Posterior cingulate gyrus (tissue), 11 donors: ENCODE results near the gene TRABD.
"Not testable (repeated sequence)": the region's sequence is repeated elsewhere in the genome, so short reads cannot be mapped to it uniquely, and the experiment has no call there.

ENCODE experiments used
- DNase-seq, 10 donors: peaks; one replicate each; pipeline versions ENCODE4 v3.0.0 to v3.0.0-alpha.2; 2020 to 2021; ENCODE audit warnings: mixed read lengths in 3 of 10
- intact Hi-C: fragments of 100-400 bp; cut with DNase I; formaldehyde crosslinking; loops from one replicate; pipeline ENCODE4 v1.15.1; 2023

TRABD gene

DNA sequence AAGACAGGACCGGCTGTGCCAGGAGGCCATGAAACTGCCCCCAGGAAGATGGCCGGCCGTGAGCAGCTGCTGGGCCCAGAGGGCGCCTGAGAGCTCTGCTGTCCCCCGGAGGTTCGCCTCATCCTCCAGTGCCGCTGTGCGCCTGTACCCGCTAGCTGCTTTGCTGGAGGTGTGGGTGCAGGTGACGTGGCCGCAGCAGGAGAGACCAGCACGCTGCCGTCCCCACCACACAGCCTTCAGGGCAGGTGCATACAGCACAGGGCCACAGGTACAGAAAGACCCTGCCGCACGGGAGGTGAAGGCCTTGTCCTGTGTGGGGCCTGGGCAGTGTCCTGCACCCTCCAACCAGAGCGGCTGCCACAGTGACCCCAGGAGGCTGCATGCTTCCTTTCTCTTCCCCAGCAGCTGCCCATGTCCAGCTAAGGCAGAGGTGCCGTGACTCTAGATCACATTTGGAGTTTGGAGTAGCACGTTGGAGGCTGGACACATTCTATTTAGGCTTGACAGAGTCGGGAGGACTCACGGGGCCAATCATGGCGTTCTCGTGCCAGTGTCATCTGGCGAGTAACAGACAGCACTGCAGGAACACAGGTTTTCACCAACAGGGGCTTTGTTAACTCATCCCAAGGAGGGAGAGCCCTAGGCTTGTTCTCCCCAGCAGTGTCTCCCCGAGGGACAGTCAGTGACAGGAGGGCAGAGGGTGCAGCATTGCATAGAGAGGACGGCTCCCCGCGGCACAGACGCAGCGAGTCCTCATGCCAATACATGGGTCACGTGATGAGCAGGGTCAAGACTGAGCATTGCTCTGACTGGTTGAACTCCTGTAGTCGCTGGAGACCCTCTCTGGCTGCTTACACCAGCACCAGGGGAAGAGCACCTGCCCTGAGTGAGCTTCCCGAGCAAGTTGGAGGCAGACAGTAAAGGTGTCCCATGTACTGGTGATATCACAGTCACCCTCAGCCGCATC is 33.9 kb upstream of the TRABD start:
- DNase-seq, result peak in 2 of 10 donors; percentile 77 to 82
- intact Hi-C loops, result no loop called here

DNA sequence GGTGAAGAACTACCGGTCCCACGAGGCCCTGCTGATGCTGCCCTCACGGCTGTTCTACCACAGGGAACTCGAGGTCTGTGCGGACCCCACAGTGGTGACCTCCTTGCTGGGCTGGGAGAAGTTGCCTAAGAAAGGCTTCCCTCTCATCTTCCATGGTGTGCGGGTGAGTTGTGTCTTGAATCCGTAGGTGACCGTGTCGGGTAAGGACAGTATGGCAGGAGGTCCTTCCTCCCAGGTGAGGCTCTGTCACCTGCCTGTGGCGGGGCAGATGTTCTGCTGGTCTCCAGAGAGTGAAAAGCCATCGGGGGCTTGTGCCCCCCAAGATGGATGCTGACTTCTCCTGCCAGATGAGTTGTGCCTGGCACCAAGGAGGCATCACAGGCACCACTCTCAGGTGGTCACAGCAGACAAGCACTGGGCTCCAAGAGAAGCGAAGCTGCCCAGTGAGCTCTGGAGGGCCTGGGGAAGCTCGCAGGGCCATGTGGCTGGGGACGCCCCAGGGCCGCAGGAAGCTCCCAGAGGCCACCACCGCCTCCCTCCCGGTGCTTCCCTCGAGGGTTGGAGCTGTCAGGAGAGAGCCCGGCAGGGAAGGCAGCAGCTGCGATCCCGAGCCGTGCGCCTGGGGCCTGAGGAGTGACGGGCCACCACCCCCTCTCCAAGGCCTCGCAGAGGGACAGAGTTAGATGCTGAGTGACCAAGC is 32.5 kb upstream of the TRABD start:
- peak in 2 of 10 donors; percentile 66 to 80 for DNase-seq
- intact Hi-C loops, result no loop called here

DNA sequence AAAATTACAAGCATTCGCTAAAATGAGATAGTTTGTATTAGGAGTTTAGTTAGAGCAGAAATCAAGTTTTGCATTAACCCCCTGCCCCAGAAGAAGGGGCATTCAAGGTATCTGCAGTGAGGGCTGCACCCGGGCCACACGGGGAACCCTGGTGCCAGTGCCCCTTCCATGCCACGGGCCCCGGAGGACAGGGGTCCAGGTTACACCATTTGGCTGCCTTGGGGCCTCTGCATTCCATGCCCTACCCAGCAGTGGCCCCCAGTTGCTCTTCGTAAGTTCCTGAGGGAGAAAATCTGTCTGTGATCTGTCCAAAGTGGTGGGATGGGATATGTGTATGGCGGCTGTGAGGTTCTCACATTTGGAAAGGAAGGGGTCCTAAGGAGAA is 32.0 kb upstream of the TRABD start:
- intact Hi-C loops, result no loop called here
- peak in 2 of 10 donors; percentile 55 to 59 for DNase-seq

DNA sequence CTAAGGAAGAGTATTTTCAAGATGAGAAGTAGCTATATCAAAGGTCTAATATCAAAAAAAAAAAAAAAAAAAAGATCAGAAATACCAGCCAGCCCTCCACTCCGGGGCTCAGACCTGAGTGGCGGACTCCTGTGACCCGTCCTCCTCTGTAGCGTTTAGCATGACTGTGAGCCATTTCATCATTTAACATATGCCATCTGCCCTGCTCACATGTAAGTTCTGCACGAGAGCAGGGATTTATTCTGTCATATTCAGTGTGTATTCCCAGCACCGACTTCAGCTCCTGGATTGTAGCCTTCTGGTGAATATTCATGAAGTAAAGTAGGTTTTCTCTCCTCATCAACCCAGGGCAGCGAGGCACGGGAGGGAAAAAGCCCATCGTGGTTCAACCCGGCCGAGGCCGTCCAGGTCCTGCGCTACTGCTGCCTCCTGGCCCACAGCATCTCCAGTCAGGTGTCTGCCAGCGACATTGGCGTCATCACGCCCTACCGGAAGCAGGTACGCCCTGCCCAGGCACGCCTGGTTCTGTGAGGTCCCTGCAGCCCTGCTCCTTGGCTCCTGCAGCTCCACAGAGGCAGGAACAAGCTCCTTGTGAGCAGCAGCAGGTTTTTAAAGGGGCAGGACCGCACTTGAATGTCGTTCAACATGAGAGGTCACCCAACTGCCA is 27.9 kb upstream of the TRABD start:
- intact Hi-C loops, result no loop called here
- peak in 2 of 10 donors; percentile 83 to 84 for DNase-seq

DNA sequence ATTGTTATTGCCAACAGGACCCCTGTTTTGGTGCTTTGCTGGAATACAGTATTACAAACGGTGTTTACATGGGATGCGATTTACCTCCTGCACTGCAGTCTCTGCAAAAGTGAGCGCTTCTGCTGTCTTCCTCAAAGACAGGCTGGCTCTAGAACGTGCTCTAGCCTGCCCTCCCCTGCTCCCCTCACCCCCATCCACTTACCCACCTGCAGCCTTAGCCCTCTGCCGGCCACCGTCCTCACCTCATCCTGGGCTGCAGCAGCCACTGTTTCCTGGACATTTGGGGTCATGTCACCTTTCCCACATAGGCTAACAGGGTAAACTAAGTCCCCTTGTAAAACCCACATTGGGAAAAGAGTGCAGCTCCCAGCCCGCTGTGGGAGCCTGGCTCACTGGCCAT is 24.8 kb upstream of the TRABD start:
- no peak for DNase-seq
- intact Hi-C loops, result no loop called here

DNA sequence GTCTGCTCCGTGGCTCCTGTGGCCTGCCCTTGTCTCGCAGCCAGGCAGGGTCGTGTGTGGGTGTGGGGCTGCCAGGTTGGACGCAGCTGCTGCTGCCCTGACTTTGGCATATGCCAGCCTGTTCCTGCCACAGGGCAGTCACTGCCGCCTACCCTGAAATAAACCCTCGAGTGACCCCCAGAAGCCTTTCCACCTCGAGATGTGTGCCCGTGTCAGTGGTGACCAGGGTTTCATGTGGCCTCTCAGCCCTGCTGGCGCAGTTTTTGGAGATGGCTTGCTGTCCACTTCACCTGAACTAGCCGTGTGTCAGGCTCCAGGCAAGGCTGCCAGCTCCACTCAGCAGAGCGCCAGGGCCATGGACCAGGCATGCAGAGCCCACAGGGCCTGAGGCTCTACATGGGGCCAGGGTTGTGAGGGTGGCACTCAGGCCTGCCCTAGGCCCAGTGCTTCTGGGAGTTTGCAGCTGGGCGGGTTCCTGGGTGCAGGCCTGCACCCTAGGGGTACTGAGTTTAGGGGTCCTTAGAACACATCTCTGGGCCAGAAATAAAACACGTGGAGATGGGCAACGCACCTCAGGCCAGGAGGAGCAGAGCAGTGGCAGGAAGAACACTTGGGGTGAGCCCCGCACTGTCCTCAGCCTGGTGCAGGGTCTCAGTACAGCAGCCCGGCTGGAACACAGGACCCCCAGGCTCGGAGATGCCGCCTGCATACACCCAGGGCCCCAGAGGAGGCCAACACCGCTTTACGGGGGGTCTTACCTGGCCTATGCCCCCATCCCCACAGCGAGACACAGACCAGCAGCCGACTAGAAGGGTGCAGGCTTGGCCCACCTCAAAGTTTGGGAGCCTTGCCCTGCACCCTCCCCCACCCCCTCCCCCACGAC is 24.0 kb upstream of the TRABD start:
- intact Hi-C loops, result no loop called here
- peak in 2 of 10 donors; percentile 56 to 76 for DNase-seq

DNA sequence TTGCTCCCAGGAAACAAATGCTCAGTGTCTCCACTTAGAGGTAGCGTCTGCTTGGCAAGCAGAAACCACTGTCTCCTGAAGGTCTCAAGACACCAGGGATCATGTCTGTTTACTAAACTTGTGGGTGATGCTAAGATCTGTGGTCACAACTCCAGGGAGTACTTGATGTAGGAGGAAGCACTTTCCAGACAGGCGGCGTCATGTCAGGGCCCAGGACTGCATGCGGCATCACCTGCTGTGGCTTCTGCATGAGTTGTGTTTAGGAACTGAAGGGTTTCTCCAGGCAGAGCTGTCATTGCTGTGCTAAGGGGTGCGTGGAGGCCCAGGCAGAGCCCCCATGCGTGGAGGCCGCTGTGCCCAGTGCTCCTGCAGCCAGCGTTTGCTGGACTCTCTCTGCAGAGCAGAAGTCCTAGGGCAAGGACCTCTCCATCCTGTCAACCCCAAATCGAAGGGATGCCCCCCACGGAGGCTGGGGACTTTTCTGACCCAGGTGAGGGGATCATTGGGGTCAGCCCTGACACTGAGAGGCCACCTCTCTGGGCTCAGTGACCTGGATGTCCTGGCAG is 23.2 kb upstream of the TRABD start:
- intact Hi-C loops, result no loop called here
- DNase-seq, result peak in 2 of 10 donors; percentile 74 to 77

DNA sequence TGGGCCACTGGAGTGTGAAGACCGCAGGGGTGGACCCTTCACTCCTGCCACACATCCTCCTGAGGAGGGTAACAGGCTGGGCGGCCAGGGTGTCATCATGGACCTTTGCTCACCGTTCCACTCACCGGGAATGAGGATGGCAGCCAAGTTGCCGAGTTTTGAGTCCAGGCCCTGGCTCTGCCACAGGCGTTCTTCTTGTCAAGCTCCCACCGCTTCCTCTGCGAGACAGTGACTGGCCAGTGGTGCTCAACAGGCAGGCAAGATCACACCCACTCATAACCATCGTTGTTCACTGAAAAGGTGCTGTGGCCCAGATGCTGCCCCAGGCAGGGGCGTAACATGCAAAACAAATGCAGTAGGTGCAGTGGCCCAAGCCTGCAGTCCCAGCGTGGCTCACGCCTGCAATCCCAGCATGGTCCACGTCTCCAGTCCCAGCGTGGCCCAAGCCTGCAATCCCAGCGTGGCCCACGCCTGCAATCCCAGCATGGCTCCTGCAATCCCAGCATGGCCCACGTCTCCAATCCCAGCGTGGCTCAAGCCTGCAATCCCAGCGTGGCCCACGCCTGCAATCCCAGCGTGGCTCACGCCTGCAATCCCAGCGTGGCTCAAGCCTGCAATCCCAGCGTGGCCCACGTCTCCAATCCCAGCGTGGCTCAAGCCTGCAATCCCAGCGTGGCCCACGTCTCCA is 20.1 kb upstream of the TRABD start:
- peak in 2 of 10 donors; percentile 56 to 69 for DNase-seq
- intact Hi-C loops, result no loop called here

DNA sequence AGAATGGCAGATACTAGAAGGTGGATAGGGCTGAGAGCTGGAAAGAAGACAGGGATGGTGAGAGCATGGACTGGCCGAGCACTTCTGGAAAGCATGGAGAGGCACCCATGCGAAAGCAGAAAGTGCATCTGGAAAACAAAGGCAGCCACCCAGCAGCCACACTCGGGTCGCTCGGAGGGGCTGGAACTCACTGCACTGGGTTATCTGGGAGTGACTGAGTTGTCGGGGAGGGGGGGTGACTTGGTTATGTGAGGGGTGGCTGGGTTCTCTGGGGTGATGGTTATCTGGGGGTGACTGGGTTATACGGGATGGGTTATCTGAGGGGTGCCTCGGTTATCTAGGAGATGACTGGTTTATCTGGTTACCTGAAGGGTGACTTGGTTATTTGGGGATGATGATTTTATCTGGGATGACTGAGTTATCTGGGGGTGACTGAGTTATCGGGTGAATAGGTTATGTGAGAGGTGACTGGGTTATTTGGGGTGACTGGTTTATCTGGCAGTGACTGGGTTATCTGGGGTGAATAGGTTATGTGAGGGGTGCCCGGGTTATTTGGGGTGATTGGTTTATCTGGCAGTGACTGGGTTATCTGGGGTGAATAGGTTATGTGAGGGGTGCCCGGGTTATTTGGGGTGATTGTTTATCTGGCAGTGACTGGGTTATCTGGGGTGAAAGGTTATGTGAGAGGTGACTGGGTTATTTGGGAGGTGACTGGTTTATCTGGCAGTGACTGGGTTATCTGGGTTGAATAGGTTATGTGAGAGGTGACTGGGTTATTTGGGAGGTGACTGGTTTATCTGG is 17.8 kb upstream of the TRABD start:
- intact Hi-C loops, result no loop called here
- peak in 1 of 10 donors; percentile 56 for DNase-seq

DNA sequence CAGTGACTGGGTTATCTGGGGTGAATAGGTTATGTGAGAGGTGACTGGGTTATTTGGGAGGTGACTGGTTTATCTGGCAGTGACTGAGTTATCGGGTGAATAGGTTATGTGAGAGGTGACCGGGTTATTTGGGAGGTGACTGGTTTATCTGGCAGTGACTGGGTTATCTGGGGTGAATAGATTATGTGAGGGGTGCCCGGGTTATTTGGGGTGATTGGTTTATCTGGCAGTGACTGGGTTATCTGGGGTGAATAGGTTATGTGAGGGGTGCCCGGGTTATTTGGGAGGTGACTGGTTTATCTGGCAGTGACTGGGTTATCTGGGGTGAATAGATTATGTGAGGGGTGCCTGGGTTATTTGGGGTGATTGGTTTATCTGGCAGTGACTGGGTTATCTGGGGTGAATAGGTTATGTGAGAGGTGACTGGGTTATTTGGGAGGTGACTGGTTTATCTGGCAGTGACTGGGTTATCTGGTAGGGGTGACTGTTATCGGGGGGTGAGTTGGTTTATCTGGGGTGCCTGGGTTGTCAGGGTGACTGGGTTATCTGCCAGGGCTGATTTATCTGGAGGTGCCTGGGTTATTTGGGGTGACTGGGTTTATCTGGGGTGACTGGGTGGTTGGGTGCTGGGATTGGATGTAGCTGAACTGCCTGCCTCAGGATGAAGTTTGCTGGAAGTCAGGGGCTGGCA is 17.1 kb upstream of the TRABD start:
- DNase-seq, intact Hi-C loops: not testable (repeated sequence)

DNA sequence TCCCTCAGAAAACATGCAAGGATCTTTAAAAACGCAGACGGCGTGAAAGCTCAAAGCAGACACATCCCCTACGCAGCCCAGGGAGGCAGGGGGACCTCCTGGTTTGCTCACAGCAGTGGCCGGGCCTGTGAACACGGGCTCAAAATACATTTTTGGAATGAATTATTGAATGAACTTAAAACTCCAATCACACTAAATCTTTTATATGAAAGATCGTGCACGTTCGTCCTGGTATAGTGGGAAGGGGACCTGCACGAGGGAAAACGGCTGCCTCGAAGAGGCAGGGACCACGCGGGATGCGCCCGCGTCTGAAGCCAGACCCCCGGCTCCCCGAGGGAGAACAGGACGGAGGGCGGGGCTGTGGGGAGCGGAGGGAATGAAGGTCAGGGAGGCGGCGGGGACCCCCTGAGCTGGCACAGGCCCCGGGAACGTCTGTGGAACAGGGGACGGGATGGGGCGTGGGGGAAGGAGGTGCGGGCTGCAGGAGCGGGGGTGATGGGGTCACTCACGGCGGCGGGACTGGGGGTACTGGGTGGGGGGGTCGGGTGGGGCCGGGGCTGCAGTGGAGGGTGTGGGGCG is 16.4 kb upstream of the TRABD start:
- peak in 2 of 10 donors; percentile 66 to 70 for DNase-seq
- intact Hi-C loops, result no loop called here

DNA sequence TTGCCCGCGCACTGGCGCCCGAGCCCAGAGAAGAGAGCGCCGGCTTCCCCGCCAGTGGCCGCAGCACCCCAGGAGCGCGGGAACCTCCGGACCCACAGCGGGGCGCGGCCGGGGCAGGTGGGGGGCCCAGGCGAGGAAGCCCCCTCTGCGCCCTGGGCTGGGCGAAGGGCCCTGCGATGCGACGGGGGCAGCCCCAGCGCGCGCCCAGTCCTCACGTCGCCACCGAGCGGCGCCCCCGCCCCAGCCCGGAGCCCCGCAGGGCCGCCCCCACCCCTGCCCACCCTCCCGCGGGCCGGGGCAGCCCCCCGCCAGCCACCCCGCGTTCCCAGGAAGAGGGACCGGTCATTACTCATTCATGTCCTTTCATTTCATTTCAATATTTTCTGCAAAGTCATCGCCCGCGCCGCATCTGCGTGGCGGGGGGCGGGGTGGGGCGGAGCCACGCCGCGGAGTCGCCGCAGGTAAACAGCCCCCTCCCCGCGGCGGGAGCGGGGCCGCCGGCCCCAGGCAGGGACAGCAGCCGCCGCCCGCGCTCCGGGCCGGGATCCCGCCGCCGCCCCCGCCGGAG is 15.9 kb upstream of the TRABD start:
- peak in 2 of 10 donors; percentile 75 to 88 for DNase-seq
- intact Hi-C loops, result no loop called here

DNA sequence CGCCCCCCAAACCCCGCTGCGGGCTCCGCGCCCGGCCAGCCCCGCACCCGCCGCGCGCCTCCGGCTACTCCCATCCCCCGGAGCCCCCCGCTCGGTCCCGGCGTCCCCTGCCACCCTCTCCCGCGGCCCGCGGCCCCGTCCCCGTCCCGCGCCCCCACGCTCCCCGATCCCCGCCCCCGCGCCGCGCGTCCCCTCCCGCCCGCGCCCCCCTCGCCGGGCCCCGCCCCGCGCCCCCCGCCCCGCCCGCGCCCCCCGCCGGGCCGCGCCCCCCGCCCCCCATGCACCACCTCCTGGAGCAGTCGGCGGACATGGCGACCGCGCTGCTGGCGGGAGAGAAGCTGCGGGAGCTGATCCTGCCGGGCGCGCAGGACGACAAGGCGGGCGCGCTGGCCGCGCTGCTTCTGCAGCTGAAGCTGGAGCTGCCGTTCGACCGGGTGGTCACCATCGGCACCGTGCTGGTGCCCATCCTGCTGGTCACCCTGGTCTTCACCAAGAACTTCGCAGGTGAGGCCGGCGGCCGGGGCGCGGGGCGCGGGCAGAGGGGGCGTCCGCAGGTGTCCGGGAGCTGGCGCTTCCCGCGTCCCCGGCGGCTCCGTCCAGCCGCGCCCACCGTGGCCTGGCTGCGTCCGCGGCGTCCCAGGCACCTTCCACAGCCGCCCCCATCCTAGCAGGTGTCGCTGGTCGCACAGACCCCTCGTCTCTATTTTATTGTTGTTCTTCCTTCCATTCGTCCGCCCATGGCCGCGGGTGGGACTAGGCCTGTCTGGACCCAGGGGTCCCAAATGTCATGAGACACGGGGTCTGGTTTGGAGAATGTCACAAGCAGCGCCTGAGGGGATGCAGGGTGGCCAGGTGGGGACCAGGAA is 15.0 kb upstream of the TRABD start, which contains the start of gene PANX2:
Gene PANX2, plus strand, starts transcription at position 279 of the 866 bp plus-strand sequence. Its CDS starts 0 bp downstream, at position 279.
- intact Hi-C loops, result no loop called here
- peak in 2 of 10 donors; percentile 75 to 88 for DNase-seq

DNA sequence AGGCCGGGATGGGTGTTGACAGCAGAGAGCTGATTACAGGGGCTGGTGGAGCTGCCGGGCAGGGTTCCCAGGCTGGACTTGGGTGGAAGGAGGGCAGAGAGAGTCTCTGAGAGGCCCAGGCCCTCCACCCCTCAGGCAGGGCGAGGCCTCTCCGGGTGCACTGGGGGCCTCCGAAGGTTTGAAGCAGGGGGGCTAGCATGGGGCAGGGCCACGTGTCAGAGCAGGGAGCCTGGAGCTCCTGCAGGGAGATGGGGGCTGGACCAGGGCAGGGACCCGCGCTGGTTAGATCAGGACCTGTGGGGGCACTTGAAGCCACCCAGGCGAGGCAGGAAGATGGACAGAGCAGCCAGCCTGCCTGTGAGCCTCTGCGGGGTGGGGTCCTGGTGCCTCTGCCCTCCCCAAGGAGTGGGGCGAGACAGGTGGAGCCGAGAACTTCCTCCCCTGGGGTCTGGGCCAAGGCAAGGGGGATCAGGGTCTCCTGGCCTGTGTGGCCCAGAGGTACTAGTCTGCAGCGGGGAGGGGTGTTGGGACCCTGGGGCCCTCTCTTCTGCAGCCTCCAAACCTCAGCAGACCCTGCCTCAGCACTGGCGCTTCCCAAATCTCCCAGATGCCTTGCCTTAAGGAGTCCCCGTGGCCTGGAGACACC is 14.3 kb upstream of the TRABD start:
- intact Hi-C loops, result no loop called here
- peak in 1 of 10 donors; percentile 74 for DNase-seq

DNA sequence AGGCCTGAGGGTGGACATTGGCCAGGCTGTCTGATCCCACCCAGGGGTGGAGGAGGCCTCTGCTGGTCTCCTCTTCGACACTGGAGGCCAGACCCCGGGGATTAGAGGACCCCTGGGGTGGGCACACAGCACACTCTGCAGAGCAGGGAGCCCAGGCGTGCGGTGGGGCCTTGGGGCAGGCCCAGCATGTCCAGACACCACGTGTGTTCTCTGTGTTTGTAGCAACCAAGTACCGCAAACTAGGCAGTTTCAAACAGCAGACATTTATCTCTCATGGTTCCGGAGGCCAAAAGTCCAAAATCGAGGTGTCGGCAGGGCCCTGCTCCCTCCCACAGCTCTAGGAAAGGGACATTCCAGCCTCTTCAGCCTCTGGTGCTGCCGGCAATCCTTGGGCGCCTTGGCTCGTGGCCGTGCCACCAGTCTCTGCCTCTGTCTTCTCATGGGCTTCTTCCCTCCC is 13.7 kb upstream of the TRABD start:
- peak in 1 of 10 donors; percentile 73 for DNase-seq
- intact Hi-C loops, result no loop called here
